ENCODE results near the gene ARL17A.
A peak's percentile ranks its signal among the peaks of the same experiment; 100 is the strongest.
"Not testable (repeated sequence)": the region's sequence is repeated elsewhere in the genome, so short reads cannot be mapped to it uniquely, and the experiment has no call there.

The ARL17A gene
- long read RNA-seq, transcript ARL17A-202 (4 exons, 3,945 nt) = major isoform, 46 of 74 reads
- long read RNA-seq, partial matches to known transcripts = 8 of 74 reads
- long read RNA-seq, other reads (novel, unspliced or antisense) = 14 of 74 reads

- DNase-seq (ENCODE audit: low read depth in 1 of 2, low spot score in 1 of 2) = peak in 1 of 2 experiments; percentile 97
- H3K4me3 ChIP-seq (replicated peaks; ENCODE audit: insufficient read depth, low read length) = peak within 1 kb of the TSS; percentile 20; the same call in 1 of the 2 replicates
- H3K27ac ChIP-seq (replicated peaks); H3K27me3 ChIP-seq (ENCODE audit: insufficient read depth, poor library complexity, severe bottlenecking): not testable (repeated sequence)
These were observed at the start of gene ARL17A for GRCh38 chr17:46579083-46580075. Gene ARL17A (minus strand): TSS chr17:46579691. CDS start chr17:46576322, 3,369 bp downstream.

- H3K27ac ChIP-seq (replicated peaks); H3K27me3 ChIP-seq (ENCODE audit: insufficient read depth, poor library complexity, severe bottlenecking); H3K4me3 ChIP-seq (replicated peaks; ENCODE audit: insufficient read depth, low read length); DNase-seq (ENCODE audit: low read depth in 1 of 2, low spot score in 1 of 2): not testable (repeated sequence)
These were observed 49.4 kb upstream of the ARL17A start for GRCh38 chr17:46628753-46629436.

- not testable (repeated sequence) for H3K27me3 ChIP-seq (ENCODE audit: insufficient read depth, poor library complexity, severe bottlenecking); DNase-seq (ENCODE audit: low read depth in 1 of 2, low spot score in 1 of 2); H3K27ac ChIP-seq (replicated peaks); H3K4me3 ChIP-seq (replicated peaks; ENCODE audit: insufficient read depth, low read length)
These were observed 48.0 kb upstream of the ARL17A start for GRCh38 chr17:46627452-46627851.

- not testable (repeated sequence) for H3K4me3 ChIP-seq (replicated peaks; ENCODE audit: insufficient read depth, low read length); H3K27ac ChIP-seq (replicated peaks); DNase-seq (ENCODE audit: low read depth in 1 of 2, low spot score in 1 of 2); H3K27me3 ChIP-seq (ENCODE audit: insufficient read depth, poor library complexity, severe bottlenecking)
These were observed 45.2 kb upstream of the ARL17A start for GRCh38 chr17:46624726-46625125.

GRCh38 chr17:46623790-46624189, 44.3 kb upstream of the ARL17A start:
- H3K27me3 ChIP-seq (ENCODE audit: insufficient read depth, poor library complexity, severe bottlenecking); DNase-seq (ENCODE audit: low read depth in 1 of 2, low spot score in 1 of 2); H3K27ac ChIP-seq (replicated peaks); H3K4me3 ChIP-seq (replicated peaks; ENCODE audit: insufficient read depth, low read length): not testable (repeated sequence)

GRCh38 chr17:46618975-46619374, 39.5 kb upstream of the ARL17A start:
- not testable (repeated sequence) for DNase-seq (ENCODE audit: low read depth in 1 of 2, low spot score in 1 of 2); H3K4me3 ChIP-seq (replicated peaks; ENCODE audit: insufficient read depth, low read length); H3K27me3 ChIP-seq (ENCODE audit: insufficient read depth, poor library complexity, severe bottlenecking); H3K27ac ChIP-seq (replicated peaks)

- not testable (repeated sequence) for H3K4me3 ChIP-seq (replicated peaks; ENCODE audit: insufficient read depth, low read length); H3K27me3 ChIP-seq (ENCODE audit: insufficient read depth, poor library complexity, severe bottlenecking); H3K27ac ChIP-seq (replicated peaks); DNase-seq (ENCODE audit: low read depth in 1 of 2, low spot score in 1 of 2)
These were observed 37.6 kb upstream of the ARL17A start for GRCh38 chr17:46617121-46617520.

GRCh38 chr17:46613876-46614275, 34.4 kb upstream of the ARL17A start:
- H3K27me3 ChIP-seq (ENCODE audit: insufficient read depth, poor library complexity, severe bottlenecking); H3K4me3 ChIP-seq (replicated peaks; ENCODE audit: insufficient read depth, low read length); H3K27ac ChIP-seq (replicated peaks); DNase-seq (ENCODE audit: low read depth in 1 of 2, low spot score in 1 of 2): not testable (repeated sequence)

GRCh38 chr17:46611304-46611703, 31.8 kb upstream of the ARL17A start:
- H3K27me3 ChIP-seq (ENCODE audit: insufficient read depth, poor library complexity, severe bottlenecking); H3K27ac ChIP-seq (replicated peaks); DNase-seq (ENCODE audit: low read depth in 1 of 2, low spot score in 1 of 2); H3K4me3 ChIP-seq (replicated peaks; ENCODE audit: insufficient read depth, low read length): not testable (repeated sequence)

- H3K27ac ChIP-seq (replicated peaks); DNase-seq (ENCODE audit: low read depth in 1 of 2, low spot score in 1 of 2); H3K27me3 ChIP-seq (ENCODE audit: insufficient read depth, poor library complexity, severe bottlenecking); H3K4me3 ChIP-seq (replicated peaks; ENCODE audit: insufficient read depth, low read length): not testable (repeated sequence)
These were observed 23.6 kb upstream of the ARL17A start for GRCh38 chr17:46603125-46603524.

GRCh38 chr17:46600767-46601166, 21.3 kb upstream of the ARL17A start:
- H3K4me3 ChIP-seq (replicated peaks; ENCODE audit: insufficient read depth, low read length); DNase-seq (ENCODE audit: low read depth in 1 of 2, low spot score in 1 of 2); H3K27me3 ChIP-seq (ENCODE audit: insufficient read depth, poor library complexity, severe bottlenecking); H3K27ac ChIP-seq (replicated peaks): not testable (repeated sequence)

- H3K27ac ChIP-seq (replicated peaks); DNase-seq (ENCODE audit: low read depth in 1 of 2, low spot score in 1 of 2); H3K4me3 ChIP-seq (replicated peaks; ENCODE audit: insufficient read depth, low read length); H3K27me3 ChIP-seq (ENCODE audit: insufficient read depth, poor library complexity, severe bottlenecking): not testable (repeated sequence)
These were observed 18.9 kb upstream of the ARL17A start for GRCh38 chr17:46598344-46598931.

- not testable (repeated sequence) for H3K27me3 ChIP-seq (ENCODE audit: insufficient read depth, poor library complexity, severe bottlenecking); H3K4me3 ChIP-seq (replicated peaks; ENCODE audit: insufficient read depth, low read length); DNase-seq (ENCODE audit: low read depth in 1 of 2, low spot score in 1 of 2); H3K27ac ChIP-seq (replicated peaks)
These were observed 11.8 kb upstream of the ARL17A start for GRCh38 chr17:46591332-46591731.
